Esophagus squamous epithelium (tissue), 4 donors: ENCODE results near the gene CCNY.
"Not testable (repeated sequence)": the region's sequence is repeated elsewhere in the genome, so short reads cannot be mapped to it uniquely, and the experiment has no call there.

Experiments
- POLR2A ChIP-seq, 4 donors: fragments of 450-650 bp; IDR thresholded peaks; one replicate each; pipeline ENCODE4 v1.6.1; 2017; ENCODE audit warnings: antibody characterized with exemption in 4 of 4, mild to moderate bottlenecking in 4 of 4, moderate library complexity in 3 of 4
- TF ChIP-seq, protein P1 (sequence below), 6 experiments: fragments of 450-650 bp in 4 of 6; fragments of 200-600 bp in 2 of 6; sonication (generic) in 2 of 6; IDR thresholded peaks; one replicate each; pipeline ENCODE4 v1.5.1; 2016 to 2019; ENCODE audit warnings: antibody characterized with exemption in 6 of 6, mild to moderate bottlenecking in 4 of 6, moderate library complexity in 4 of 6

DNA sequence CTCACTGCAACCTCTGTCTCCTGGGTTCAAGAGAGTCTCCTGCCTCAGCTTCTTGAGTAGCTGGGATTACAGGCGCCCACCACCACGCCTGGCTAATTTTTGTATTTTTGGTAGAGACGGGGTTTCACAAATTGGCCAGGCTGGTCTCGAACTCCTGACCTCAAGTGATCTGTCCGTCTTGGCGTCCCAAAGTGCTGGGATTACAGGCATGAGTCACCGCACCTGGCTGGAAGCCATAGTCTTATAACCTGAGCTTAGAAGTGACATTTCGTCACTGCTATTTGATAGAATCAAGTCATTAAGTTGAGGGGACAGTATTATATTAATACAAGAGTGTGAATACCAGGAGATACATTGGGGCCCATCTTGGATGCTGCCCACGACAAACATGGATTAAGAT lies 17.9 kb downstream of the CCNY start:
- TF ChIP-seq, protein P1, sequence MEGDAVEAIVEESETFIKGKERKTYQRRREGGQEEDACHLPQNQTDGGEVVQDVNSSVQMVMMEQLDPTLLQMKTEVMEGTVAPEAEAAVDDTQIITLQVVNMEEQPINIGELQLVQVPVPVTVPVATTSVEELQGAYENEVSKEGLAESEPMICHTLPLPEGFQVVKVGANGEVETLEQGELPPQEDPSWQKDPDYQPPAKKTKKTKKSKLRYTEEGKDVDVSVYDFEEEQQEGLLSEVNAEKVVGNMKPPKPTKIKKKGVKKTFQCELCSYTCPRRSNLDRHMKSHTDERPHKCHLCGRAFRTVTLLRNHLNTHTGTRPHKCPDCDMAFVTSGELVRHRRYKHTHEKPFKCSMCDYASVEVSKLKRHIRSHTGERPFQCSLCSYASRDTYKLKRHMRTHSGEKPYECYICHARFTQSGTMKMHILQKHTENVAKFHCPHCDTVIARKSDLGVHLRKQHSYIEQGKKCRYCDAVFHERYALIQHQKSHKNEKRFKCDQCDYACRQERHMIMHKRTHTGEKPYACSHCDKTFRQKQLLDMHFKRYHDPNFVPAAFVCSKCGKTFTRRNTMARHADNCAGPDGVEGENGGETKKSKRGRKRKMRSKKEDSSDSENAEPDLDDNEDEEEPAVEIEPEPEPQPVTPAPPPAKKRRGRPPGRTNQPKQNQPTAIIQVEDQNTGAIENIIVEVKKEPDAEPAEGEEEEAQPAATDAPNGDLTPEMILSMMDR (IDR thresholded peaks at IDR 0.05), result not testable (repeated sequence)
- not testable (repeated sequence) for TF ChIP-seq POLR2A (IDR thresholded peaks at IDR 0.05)
